ENCODE measurements around the gene CHRND. TPM values are rescaled to one million over a fixed set of nuclear protein-coding genes. Genes with fewer than 3 reads are reported as not detected.

CHRND gene
- total RNA-seq, 2 experiments from 2014 or later, result not detected

GRCh38 chr2:232535761-232536530 is 10.0 kb downstream of the CHRND start:
- H3K4me1 ChIP-seq (ENCODE audit: insufficient read depth, low read length, poor library complexity, severe bottlenecking), result peaks cover 29% of the 10 kb centered on the region
- no peak for DNase-seq (ENCODE audit: low spot score)
- CTCF ChIA-PET (ENCODE audit: unreplicated experiment), result no interaction called here
- no peaks in the 10 kb centered on the region; the same call in 1 of the 2 replicates for H3K36me3 ChIP-seq (ENCODE audit: insufficient read depth, low read length)
- POLR2A ChIA-PET, result no interaction called here
- H3K4me3 ChIP-seq (ENCODE audit: low read depth, low read length, poor library complexity, severe bottlenecking), result no peak overlapping the region
- no peak overlapping the region for H3K4me2 ChIP-seq (ENCODE audit: low read length)
- no peaks in the 10 kb centered on the region for H4K20me1 ChIP-seq (ENCODE audit: insufficient read depth, low read length)
- no peak overlapping the region for H3K27ac ChIP-seq (ENCODE audit: low read depth, low read length, poor library complexity, severe bottlenecking)
- H3K9me3 ChIP-seq (ENCODE audit: low read length), result 0 out of 2 replicates have a peak, but pooled peaks cover 6% of the 10 kb centered on the region
- H2AFZ ChIP-seq (ENCODE audit: low read length), result no peak overlapping the region
- H3K79me2 ChIP-seq (ENCODE audit: insufficient read depth, low read depth, low read length), result no peaks in the 10 kb centered on the region
- no TSS peak for BruUV-seq (replicated peaks)
- intact Hi-C loops (cut with micrococcal nuclease; ENCODE audit: unreplicated experiment), result no loop called here
- H3K9me2 ChIP-seq (ENCODE audit: insufficient read depth, low read length), result no peaks in the 10 kb centered on the region
- no peak for TF ChIP-seq CTCF (conservative IDR thresholded peaks at IDR 0.05; ENCODE audit: low read length)
- no peak for TF ChIP-seq EZH2phosphoT487 (IDR thresholded peaks at IDR 0.05; ENCODE audit: borderline replicate concordance, low read depth, low read length)

DNA sequence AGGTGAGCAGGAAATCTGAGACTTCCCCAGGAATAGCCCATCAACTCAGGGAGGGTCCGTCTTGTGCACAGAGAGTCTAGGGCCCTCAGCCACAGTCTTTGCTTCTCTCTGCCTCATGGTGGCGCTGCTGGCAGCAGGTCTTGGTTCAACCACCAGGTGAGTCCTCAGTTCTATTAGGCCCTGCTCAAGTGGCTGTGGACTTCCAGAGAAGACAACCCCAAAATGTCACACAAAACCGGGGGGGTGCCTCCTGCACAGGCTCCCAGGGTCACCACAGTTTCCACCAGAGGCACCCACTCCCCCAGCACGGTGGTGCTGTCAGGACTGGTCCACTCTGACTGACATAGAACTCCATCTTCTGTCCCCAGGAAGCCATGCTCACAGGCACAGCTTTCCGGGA is 11.1 kb downstream of the CHRND start:
- intact Hi-C loops (cut with micrococcal nuclease; ENCODE audit: unreplicated experiment), result no loop called here
- no peaks in the 10 kb centered on the region for H3K79me2 ChIP-seq (ENCODE audit: insufficient read depth, low read depth, low read length)
- no peak overlapping the region for H3K4me3 ChIP-seq (ENCODE audit: low read depth, low read length, poor library complexity, severe bottlenecking)
- BruUV-seq (replicated peaks), result no TSS peak
- peaks cover 19% of the 10 kb centered on the region for H3K4me1 ChIP-seq (ENCODE audit: insufficient read depth, low read length, poor library complexity, severe bottlenecking)
- ChIA-PET POLR2A (interaction anchor here (0.5 kb wide), 1 partner anchor 22 kb away, joined by 6 read pairs; no protein-coding TSS in a partner anchor), CTCF (ENCODE audit: unreplicated experiment) (no interaction called here)
- H3K4me2 ChIP-seq (ENCODE audit: low read length), result no peak overlapping the region
- H3K9me3 ChIP-seq (ENCODE audit: low read length), result 0 out of 2 replicates have a peak, but pooled peaks cover 6% of the 10 kb centered on the region
- no peak overlapping the region for H3K27ac ChIP-seq (ENCODE audit: low read depth, low read length, poor library complexity, severe bottlenecking)
- DNase-seq (ENCODE audit: low spot score), result peak; percentile 44
- no peaks in the 10 kb centered on the region for H3K9me2 ChIP-seq (ENCODE audit: insufficient read depth, low read length)
- H4K20me1 ChIP-seq (ENCODE audit: insufficient read depth, low read length), result no peaks in the 10 kb centered on the region
- peak; percentile 78 for TF ChIP-seq CTCF (conservative IDR thresholded peaks at IDR 0.05; ENCODE audit: low read length)
- TF ChIP-seq EZH2phosphoT487 (IDR thresholded peaks at IDR 0.05; ENCODE audit: borderline replicate concordance, low read depth, low read length), result no peak
- no peaks in the 10 kb centered on the region; the same call in 1 of the 2 replicates for H3K36me3 ChIP-seq (ENCODE audit: insufficient read depth, low read length)
- no peak overlapping the region for H2AFZ ChIP-seq (ENCODE audit: low read length)

- Histone ChIP-seq H2AFZ (ENCODE audit: low read length) (no peak overlapping the region), H3K4me1 (ENCODE audit: insufficient read depth, low read length, poor library complexity, severe bottlenecking) (peaks cover 14% of the 10 kb centered on the region), H3K4me3 (ENCODE audit: low read depth, low read length, poor library complexity, severe bottlenecking) (no peak overlapping the region), H3K9me2 (ENCODE audit: insufficient read depth, low read length) (no peaks in the 10 kb centered on the region), H3K79me2 (ENCODE audit: insufficient read depth, low read depth, low read length) (no peaks in the 10 kb centered on the region), H3K27ac (ENCODE audit: low read depth, low read length, poor library complexity, severe bottlenecking) (no peak overlapping the region), H3K36me3 (ENCODE audit: insufficient read depth, low read length) (no peaks in the 10 kb centered on the region; the same call in 1 of the 2 replicates), H3K4me2 (ENCODE audit: low read length) (no peak overlapping the region), H3K9me3 (ENCODE audit: low read length) (0 out of 2 replicates have a peak, but pooled peaks cover 6% of the 10 kb centered on the region), H4K20me1 (ENCODE audit: insufficient read depth, low read length) (no peaks in the 10 kb centered on the region)
- ChIA-PET CTCF (ENCODE audit: unreplicated experiment) (no interaction called here), POLR2A (interaction anchor here (0.5 to 0.7 kb wide), 3 partner anchors 22 to 210 kb away, joined by 3 to 6 read pairs (median 6); no protein-coding TSS in a partner anchor)
- BruUV-seq (replicated peaks), result no TSS peak
- TF ChIP-seq CTCF (conservative IDR thresholded peaks at IDR 0.05; ENCODE audit: low read length) (no peak), EZH2phosphoT487 (IDR thresholded peaks at IDR 0.05; ENCODE audit: borderline replicate concordance, low read depth, low read length) (no peak)
- intact Hi-C loops (cut with micrococcal nuclease; ENCODE audit: unreplicated experiment), result no loop called here
- no peak for DNase-seq (ENCODE audit: low spot score)
Measured at GRCh38 chr2:232537499-232537898, 11.5 kb downstream of the CHRND start.

Data from OCI-LY7 (cell line).